ENCODE results near the gene GIMAP8.
A peak's percentile ranks its signal among the peaks of the same experiment; 100 is the strongest.
"Not testable (repeated sequence)": the region's sequence is repeated elsewhere in the genome, so short reads cannot be mapped to it uniquely, and the experiment has no call there.

The GIMAP8 gene

DNA sequence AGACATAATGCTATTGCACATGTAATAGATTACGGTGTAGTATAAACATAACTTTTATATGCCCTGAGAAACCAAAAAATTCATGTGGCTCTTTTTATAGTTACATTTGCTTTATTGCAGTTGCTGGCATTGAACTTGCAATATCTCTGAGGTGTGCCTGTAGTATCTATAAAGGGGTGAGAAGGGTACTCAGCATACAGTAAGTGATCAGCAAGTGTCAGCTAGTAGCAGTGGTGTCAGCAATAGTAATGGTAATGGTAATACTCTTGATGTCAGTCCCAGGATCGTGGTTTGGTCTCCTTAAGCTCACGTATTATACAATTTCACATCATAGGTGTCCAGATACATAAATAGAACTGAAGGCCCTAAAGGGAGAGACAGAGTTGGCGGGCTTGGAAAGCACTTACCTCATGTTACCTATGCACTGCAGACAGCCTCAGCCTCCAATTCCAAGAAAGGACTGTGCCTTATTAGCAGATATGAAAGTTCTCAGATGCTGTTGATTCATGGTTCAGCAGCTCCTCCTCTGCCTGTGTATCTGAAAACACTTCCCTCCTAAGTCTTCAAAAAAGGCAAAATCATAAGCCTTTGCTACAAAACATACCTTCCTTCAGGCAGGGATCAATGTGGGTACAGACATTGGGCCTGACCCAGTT, 57.6 kb downstream of the GIMAP8 start:
- DNase-seq (ENCODE audit: extremely low read depth in 1 of 2, low read depth in 1 of 2): no peak

GRCh38 chr7:150511048-150511447, 60.6 kb downstream of the GIMAP8 start:
- no peak for DNase-seq (ENCODE audit: extremely low read depth in 1 of 2, low read depth in 1 of 2)

DNA sequence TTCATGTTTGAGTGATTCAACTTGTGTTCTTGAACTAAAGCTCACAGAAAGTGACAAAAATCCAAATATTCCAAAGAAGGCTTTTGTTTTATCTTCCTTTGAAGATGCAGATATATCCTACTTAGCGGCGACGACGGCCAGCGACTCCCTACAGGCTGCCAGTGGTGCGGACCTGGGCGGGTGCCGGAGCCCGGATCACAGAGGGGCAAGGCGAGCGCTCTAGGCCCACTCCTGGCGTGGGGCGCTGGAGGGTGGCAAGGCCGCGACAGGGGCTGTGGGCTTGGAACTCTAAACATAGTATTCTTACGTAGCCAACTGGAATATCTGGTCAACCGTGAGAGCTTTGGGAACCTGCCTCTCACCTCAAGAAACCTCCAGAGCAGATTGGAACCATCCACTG, 63.3 kb downstream of the GIMAP8 start:
- no peak for DNase-seq (ENCODE audit: extremely low read depth in 1 of 2, low read depth in 1 of 2)

GRCh38 chr7:150514748-150515222, 64.4 kb downstream of the GIMAP8 start, which contains the start of gene GIMAP7:
Gene GIMAP7 (plus strand): TSS chr7:150514872. CDS start chr7:150519975, 5,103 bp downstream.
- peak in 1 of 2 donors; percentile 44 for DNase-seq (ENCODE audit: extremely low read depth in 1 of 2, low read depth in 1 of 2)

GRCh38 chr7:150515248-150516147, 65.1 kb downstream of the GIMAP8 start:
- DNase-seq (ENCODE audit: extremely low read depth in 1 of 2, low read depth in 1 of 2): no peak

- no peak for DNase-seq (ENCODE audit: extremely low read depth in 1 of 2, low read depth in 1 of 2)
These were observed 66.7 kb downstream of the GIMAP8 start for GRCh38 chr7:150516956-150517745.

- DNase-seq (ENCODE audit: extremely low read depth in 1 of 2, low read depth in 1 of 2): no peak
These were observed 68.9 kb downstream of the GIMAP8 start for GRCh38 chr7:150519310-150519709.

DNA sequence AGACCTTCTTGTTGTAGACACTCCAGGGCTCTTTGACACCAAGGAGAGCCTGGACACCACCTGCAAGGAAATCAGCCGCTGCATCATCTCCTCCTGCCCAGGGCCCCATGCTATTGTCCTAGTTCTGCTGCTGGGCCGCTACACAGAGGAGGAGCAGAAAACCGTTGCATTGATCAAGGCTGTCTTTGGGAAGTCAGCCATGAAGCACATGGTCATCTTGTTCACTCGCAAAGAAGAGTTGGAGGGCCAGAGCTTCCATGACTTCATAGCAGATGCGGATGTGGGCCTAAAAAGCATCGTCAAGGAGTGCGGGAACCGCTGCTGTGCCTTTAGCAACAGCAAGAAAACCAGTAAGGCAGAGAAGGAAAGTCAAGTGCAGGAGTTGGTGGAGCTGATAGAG, 69.7 kb downstream of the GIMAP8 start:
- DNase-seq (ENCODE audit: extremely low read depth in 1 of 2, low read depth in 1 of 2): peak in 1 of 2 donors; percentile 25

DNA sequence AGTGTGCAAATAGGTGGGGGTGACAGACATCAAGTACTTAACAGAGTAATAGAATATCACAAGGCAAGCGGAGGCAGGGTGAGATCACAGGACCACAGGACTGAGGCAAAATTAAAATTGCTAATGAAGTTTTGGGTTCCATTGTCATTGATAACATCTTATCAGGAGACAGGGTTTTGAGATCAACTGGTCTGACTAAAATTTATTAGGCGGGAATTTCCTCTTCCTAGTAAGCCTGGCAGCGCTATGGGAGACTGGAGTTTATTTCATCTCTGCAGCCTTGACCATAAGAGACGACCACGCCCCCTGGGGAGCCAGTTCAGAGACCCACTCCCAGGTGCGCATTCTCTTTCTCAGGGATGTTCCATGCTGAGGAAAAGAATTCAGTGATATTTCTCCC, 72.5 kb downstream of the GIMAP8 start:
- not testable (repeated sequence) for DNase-seq (ENCODE audit: extremely low read depth in 1 of 2, low read depth in 1 of 2)

- DNase-seq (ENCODE audit: extremely low read depth in 1 of 2, low read depth in 1 of 2): no peak
These were observed 73.6 kb downstream of the GIMAP8 start for GRCh38 chr7:150524018-150524417.
